ENCODE measurements around the gene NAPB. TPM values are rescaled to one million over a fixed set of nuclear protein-coding genes. Genes with fewer than 3 reads are reported as not detected.

The NAPB gene
- total and polyA plus RNA-seq, 2 experiments from 2014 or later = 5.9 to 8.1 TPM

GRCh38 chr20:23346002-23346401 lies 75.3 kb downstream of the NAPB start:
- Histone ChIP-seq H3K9ac (no peak overlapping the region), H3K79me2 (ENCODE audit: insufficient read depth) (peaks cover 3% of the 10 kb centered on the region), H3F3A (ENCODE audit: insufficient read depth) (peaks cover 6% of the 10 kb centered on the region), H3K4me3 (no peak overlapping the region), H4K20me1 (ENCODE audit: insufficient read depth) (no peaks in the 10 kb centered on the region), H3K4me2 (ENCODE audit: unreplicated experiment) (no peak overlapping the region), H3K27ac (no peak overlapping the region), H2AFZ (no peak overlapping the region), H3K36me3 (ENCODE audit: low read depth) (no peaks in the 10 kb centered on the region), H3K27me3 (replicated peaks; ENCODE audit: insufficient read depth) (no peaks in the 10 kb centered on the region), H3K4me1 (ENCODE audit: insufficient read depth) (peaks cover 8% of the 10 kb centered on the region), H3K9me2 (ENCODE audit: insufficient read depth) (no peaks in the 10 kb centered on the region), H3K9me3 (ENCODE audit: low read depth) (no peaks in the 10 kb centered on the region)
- DNase-seq = no peak
- WGBS, 2 experiments (ENCODE audit: low coverage in 1 of 2, low lambda C conversion rate in 2 of 2, missing lambda C conversion rate in 2 of 2) = 81 to 82% methylated on average over 4 of the region's 4 CpGs
- TF ChIP-seq EZH2phosphoT487 (IDR thresholded peaks at IDR 0.05; ENCODE audit: insufficient read depth, low read depth) (no peak), EZH2 (IDR thresholded peaks at IDR 0.05; ENCODE audit: insufficient read depth, poor library complexity, severe bottlenecking) (no peak)
- in situ Hi-C loops (cut with MboI) = loop anchor here (25.0 kb wide), 1 partner anchor 1009 kb away; no protein-coding TSS in a partner anchor

GRCh38 chr20:23344336-23344735 lies 77.0 kb downstream of the NAPB start:
- Histone ChIP-seq H3K36me3 (ENCODE audit: low read depth) (no peaks in the 10 kb centered on the region), H3K4me3 (no peak overlapping the region), H3K27ac (no peak overlapping the region), H3K27me3 (replicated peaks; ENCODE audit: insufficient read depth) (no peaks in the 10 kb centered on the region), H3K4me1 (ENCODE audit: insufficient read depth) (peaks cover 5% of the 10 kb centered on the region), H3K79me2 (ENCODE audit: insufficient read depth) (no peaks in the 10 kb centered on the region), H2AFZ (no peak overlapping the region), H4K20me1 (ENCODE audit: insufficient read depth) (no peaks in the 10 kb centered on the region), H3K9me2 (ENCODE audit: insufficient read depth) (no peaks in the 10 kb centered on the region), H3F3A (ENCODE audit: insufficient read depth) (peaks cover 4% of the 10 kb centered on the region), H3K9ac (no peak overlapping the region), H3K9me3 (ENCODE audit: low read depth) (no peaks in the 10 kb centered on the region), H3K4me2 (ENCODE audit: unreplicated experiment) (no peak overlapping the region)
- TF ChIP-seq EZH2phosphoT487 (IDR thresholded peaks at IDR 0.05; ENCODE audit: insufficient read depth, low read depth) = no peak
- no peak for TF ChIP-seq EZH2 (IDR thresholded peaks at IDR 0.05; ENCODE audit: insufficient read depth, poor library complexity, severe bottlenecking)
- WGBS, 2 experiments (ENCODE audit: low coverage in 1 of 2, low lambda C conversion rate in 2 of 2, missing lambda C conversion rate in 2 of 2) = 66 to 72% methylated on average over 5 of the region's 5 CpGs
- in situ Hi-C loops (cut with MboI) = loop anchor here (5.0 to 25.0 kb wide), 2 partner anchors 652 to 1007 kb away; no protein-coding TSS in a partner anchor
- no peak for DNase-seq

- in situ Hi-C loops (cut with MboI) = loop anchor here (5.0 to 25.0 kb wide), 2 partner anchors 651 to 1006 kb away; no protein-coding TSS in a partner anchor
- Histone ChIP-seq H4K20me1 (ENCODE audit: insufficient read depth) (no peaks in the 10 kb centered on the region), H3F3A (ENCODE audit: insufficient read depth) (no peaks in the 10 kb centered on the region), H2AFZ (no peak overlapping the region), H3K27ac (no peak overlapping the region), H3K79me2 (ENCODE audit: insufficient read depth) (no peaks in the 10 kb centered on the region), H3K36me3 (ENCODE audit: low read depth) (no peaks in the 10 kb centered on the region), H3K27me3 (replicated peaks; ENCODE audit: insufficient read depth) (no peaks in the 10 kb centered on the region), H3K4me1 (ENCODE audit: insufficient read depth) (no peaks in the 10 kb centered on the region), H3K9ac (no peak overlapping the region), H3K4me3 (no peak overlapping the region), H3K9me3 (ENCODE audit: low read depth) (no peaks in the 10 kb centered on the region), H3K4me2 (ENCODE audit: unreplicated experiment) (no peak overlapping the region), H3K9me2 (ENCODE audit: insufficient read depth) (no peaks in the 10 kb centered on the region)
- no peak for DNase-seq
- 79 to 89% methylated on average over 1 of the region's 1 CpG for WGBS, 2 experiments (ENCODE audit: low coverage in 1 of 2, low lambda C conversion rate in 2 of 2, missing lambda C conversion rate in 2 of 2)
- TF ChIP-seq EZH2 (IDR thresholded peaks at IDR 0.05; ENCODE audit: insufficient read depth, poor library complexity, severe bottlenecking) = no peak
- no peak for TF ChIP-seq EZH2phosphoT487 (IDR thresholded peaks at IDR 0.05; ENCODE audit: insufficient read depth, low read depth)
Measured at GRCh38 chr20:23343590-23343989, 77.7 kb downstream of the NAPB start.

GRCh38 chr20:23341073-23341472 lies 80.2 kb downstream of the NAPB start:
- 39 to 46% methylated on average over 2 of the region's 2 CpGs for WGBS, 2 experiments (ENCODE audit: low coverage in 1 of 2, low lambda C conversion rate in 2 of 2, missing lambda C conversion rate in 2 of 2)
- in situ Hi-C loops (cut with MboI) = loop anchor here (5.0 to 25.0 kb wide), 2 partner anchors 649 to 1004 kb away; no protein-coding TSS in a partner anchor
- no peak overlapping the region for H3K9ac ChIP-seq

More at GRCh38 chr20:23341073-23341472, 80.2 kb downstream of the NAPB start:
- Histone ChIP-seq H3K9me2 (ENCODE audit: insufficient read depth) (no peaks in the 10 kb centered on the region), H3K27me3 (replicated peaks; ENCODE audit: insufficient read depth) (no peaks in the 10 kb centered on the region), H2AFZ (no peak overlapping the region), H3K79me2 (ENCODE audit: insufficient read depth) (no peaks in the 10 kb centered on the region), H3K36me3 (ENCODE audit: low read depth) (no peaks in the 10 kb centered on the region), H3K4me3 (no peak overlapping the region), H3K27ac (no peak overlapping the region), H3K9me3 (ENCODE audit: low read depth) (no peaks in the 10 kb centered on the region), H3F3A (ENCODE audit: insufficient read depth) (no peaks in the 10 kb centered on the region), H3K4me2 (ENCODE audit: unreplicated experiment) (no peak overlapping the region), H4K20me1 (ENCODE audit: insufficient read depth) (no peaks in the 10 kb centered on the region), H3K4me1 (ENCODE audit: insufficient read depth) (no peaks in the 10 kb centered on the region)
- no peak for DNase-seq
- TF ChIP-seq EZH2 (IDR thresholded peaks at IDR 0.05; ENCODE audit: insufficient read depth, poor library complexity, severe bottlenecking) = no peak
- TF ChIP-seq EZH2phosphoT487 (IDR thresholded peaks at IDR 0.05; ENCODE audit: insufficient read depth, low read depth) = no peak

Data from GM23248 (cell line).